HEK293T (cell line): ENCODE data around the gene LSM2.

Source experiments
- L3MBTL2 ChIP-seq: fragments of 450-650 bp; conservative IDR thresholded peaks from 2 replicates; pipeline ENCODE4 v1.6.1; 2016; ENCODE audit warnings: mild to moderate bottlenecking
- ZNF384 ChIP-seq: fragments of 450-650 bp; IDR thresholded peaks from 2 replicates; pipeline ENCODE4 v1.6.1; 2016

DNA sequence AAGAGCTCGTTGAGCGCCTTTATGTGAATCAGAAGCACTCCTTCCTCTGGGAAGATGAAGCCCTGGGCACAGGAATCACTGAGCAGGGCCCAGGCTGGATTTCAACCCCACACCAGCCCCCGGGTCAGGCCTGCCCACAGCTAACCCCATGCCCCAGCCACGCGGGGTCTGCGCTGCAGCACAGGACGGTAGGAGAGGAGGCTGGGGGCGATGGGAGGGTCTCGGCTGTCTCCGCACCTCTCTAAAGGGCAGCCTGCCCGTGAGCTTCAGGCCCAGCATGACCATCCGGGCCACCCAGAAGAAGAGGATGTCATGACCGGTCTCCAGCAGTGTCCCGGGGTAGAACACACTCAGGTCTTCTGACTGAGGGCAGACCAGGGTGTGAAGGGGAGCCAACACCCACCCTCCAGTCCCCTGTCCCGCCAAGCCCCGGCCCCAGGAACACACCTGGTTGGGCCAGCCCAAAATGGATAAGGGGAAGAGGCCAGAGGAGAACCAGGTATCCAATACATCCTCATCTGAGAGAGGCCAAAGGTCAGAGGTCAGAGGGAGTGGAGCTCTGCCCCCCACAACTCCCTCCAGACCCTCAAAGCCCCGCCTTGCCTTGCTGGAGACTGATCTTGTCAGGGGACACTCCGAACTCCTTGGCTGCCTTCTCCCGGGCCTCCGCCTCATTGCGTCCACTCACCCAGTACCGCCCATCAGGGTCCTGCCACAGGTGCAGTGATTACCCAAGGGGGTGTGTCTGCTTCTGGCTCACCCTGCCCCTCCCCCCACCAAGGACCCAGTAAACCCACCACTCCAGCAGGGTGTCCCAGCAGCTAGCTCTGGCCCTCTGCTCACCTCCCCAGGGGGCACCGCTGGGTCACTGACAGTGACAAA is 25.3 kb downstream of the LSM2 start:
- TF ChIP-seq L3MBTL2 (no peak), ZNF384 (no peak)
